CD4-positive, alpha-beta T cell treated with Interleukin-10 for 1 hour (primary cell): ENCODE measurements around the gene TFPT.

Experiments
- DNase-seq: peaks from one replicate; pipeline ENCODE4 v3.0.0-alpha.2; 2020

Gene TFPT

DNA sequence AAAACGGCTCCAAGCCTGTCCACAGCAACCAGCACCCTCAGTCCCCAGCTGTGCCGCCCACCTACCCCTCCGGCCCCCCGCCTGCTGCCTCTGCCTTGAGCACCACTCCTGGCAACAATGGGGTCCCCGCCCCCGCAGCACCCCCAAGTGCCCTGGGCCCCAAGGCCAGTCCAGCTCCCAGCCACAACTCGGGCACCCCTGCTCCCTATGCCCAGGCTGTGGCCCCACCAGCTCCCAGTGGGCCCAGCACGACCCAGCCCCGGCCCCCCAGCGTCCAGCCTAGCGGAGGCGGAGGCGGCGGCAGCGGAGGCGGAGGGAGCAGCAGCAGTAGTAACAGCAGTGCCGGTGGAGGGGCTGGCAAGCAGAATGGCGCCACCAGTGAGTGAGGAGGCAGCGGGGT is 32.7 kb upstream of the TFPT start:
- no peak for DNase-seq

- DNase-seq = no peak
Measured at GRCh38 chr19:54147676-54148075, 32.2 kb upstream of the TFPT start.

DNA sequence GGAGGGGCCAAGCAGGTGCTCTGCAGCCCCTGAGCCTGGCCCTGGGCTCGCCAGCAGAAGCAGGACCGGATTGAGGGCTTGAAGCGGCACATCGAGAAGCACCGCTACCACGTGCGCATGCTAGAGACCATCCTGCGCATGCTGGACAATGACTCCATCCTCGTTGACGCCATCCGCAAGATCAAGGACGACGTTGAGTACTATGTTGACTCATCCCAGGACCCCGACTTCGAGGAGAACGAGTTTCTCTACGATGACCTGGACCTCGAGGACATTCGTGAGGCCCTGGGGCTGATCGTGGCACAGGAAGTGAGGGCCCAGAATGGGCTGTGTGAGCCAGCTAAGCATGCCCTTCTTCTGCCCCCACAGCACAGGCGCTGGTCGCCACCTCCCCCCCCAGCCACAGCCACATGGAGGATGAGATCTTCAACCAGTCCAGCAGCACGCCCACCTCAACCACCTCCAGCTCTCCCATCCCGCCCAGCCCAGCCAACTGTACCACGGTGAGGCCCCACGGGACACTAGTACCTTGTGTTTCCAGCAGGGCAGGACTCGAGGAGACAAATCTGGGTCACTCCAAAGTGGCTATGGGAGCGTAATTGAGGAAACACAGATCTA is 30.2 kb upstream of the TFPT start:
- DNase-seq = no peak

GRCh38 chr19:54142166-54142780 is 26.8 kb upstream of the TFPT start:
- no peak for DNase-seq

DNA sequence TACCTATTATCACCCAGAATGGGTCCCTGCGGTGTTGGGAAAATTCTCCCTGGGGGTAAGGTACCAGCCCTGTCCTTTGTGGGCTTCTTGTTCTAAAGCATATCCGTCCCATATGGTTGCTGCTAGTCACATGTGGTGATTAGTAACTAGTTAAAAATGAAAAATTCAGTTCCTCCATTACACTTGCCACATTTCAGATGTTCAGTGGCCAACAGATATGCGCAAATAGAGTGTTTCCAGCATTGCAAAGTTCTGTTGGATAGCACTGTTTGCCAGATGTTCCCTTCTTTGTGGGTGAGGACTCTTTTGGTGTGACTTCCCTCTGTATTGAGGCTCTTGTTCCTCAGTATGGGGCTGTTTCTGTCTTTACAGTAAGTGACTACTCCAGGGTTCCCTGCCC is 25.9 kb upstream of the TFPT start:
- no peak for DNase-seq

DNA sequence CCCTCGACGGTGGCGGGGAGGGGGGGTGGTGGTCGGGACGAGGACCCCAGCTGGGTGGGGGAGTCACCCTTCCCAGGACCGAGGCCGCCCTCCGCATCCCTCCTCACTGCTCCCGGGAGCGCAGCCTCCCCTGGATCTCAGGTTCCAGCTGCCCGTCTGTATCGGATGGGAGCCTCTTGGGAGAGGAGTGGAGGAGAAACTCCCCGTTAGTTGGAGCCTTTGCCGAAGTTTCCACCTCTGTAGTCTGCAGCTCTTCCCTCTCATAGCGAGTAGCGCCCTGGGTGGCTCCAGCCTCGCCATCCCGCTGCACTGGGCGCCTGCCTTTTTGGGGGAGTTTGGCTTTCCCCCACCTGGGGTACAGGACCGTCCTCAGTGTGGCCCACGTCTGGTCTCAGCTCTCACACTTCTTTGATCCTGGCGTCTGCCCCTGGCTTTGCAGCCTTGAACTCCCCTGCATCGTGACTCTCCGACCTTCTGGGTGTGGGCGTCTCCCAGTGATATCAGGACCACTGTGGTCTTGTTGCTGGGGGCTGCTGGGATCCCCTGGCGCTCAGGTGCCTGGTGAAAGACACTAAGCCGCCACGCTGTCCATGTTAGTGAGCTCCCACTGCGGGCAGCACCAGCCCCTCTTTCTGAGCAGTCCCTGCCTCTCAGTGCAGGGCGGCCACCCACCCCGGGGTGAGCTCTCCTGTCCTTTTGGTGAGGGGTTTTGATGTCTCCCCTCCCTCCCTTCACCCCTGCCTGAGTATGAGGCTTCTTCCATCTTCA is 23.2 kb upstream of the TFPT start:
- DNase-seq = no peak

- DNase-seq = peak; percentile 52
Measured at GRCh38 chr19:54137699-54138488, 22.4 kb upstream of the TFPT start, which contains the start of gene CNOT3. TSS of gene CNOT3 (plus strand) at chr19:54137762. CDS start at chr19:54142979, 5,217 bp downstream.

DNA sequence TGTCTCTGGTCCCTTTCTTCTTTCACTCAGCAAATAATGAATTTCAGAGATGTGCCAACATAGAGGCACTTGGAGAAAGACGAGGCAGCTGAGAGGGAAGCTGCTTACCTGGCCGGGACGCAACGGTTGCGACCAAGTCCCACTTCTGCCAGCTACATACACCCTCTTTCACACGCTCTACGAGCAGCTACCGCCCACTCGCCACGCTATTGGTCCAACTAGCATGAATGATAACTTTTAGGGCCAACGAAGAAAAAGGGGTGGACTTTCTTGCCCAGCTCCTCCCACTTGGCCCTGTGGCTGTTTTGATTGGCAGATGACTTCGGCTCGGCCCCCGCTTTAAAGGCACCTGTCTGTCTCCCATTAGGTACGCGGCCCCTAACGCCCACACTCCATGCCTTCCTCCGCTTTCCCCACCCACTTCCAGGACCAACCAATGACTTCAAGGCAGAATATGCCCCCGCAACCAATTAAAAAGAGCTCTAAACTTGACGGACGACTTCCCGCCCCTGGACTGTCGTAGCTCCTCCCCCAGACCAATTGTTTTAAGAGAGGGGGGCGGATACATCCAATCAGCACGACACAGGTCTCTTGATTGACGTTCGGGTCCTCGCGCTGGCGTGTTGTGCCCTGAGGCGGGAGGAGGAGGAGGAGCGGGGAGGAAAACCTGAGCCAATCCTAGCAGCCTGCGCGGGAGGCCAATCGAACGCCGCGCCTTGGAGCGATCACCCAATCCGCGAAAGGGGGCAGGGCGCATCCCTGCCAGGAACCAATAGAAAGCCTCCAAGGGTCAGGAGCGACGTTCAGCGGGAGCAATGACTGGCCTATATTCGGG is 21.6 kb upstream of the TFPT start:
- DNase-seq = peak; percentile 100

DNA sequence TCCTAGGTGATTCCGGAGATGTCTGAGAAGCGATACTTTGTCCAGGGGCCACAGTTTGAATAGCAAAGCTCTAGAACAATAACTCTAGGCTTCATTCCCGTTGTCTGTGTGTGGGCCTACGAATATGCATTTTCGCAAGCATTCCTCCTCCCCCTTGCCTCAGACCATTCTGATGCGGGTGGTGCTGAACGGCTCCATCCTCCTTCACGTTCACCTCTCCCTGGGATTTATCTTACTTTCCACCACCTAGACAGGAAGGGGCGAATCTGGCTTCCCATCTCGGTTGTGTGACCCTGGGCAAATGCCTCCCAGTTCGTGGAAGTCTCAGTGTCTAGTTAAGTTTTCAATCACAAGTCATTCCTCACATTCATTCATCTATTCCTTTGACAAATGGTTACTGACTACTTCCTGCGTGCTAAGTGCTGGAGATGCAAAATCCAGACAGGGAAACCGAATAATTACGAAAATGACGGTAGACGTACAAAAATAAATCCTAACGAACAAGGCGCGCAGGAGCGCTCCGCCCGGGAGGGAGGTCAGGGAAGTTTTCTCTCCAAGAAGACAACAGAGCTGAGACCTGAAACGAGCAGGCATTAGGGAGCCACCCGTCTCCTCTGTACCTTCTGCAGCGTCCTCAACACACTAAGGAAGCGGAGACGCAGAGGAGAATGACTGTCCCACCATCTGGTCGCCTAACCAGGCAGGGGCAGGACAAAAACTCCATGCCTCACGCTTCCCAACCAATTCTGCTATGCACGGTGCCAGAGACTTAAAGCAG is 20.8 kb upstream of the TFPT start:
- DNase-seq = no peak

DNA sequence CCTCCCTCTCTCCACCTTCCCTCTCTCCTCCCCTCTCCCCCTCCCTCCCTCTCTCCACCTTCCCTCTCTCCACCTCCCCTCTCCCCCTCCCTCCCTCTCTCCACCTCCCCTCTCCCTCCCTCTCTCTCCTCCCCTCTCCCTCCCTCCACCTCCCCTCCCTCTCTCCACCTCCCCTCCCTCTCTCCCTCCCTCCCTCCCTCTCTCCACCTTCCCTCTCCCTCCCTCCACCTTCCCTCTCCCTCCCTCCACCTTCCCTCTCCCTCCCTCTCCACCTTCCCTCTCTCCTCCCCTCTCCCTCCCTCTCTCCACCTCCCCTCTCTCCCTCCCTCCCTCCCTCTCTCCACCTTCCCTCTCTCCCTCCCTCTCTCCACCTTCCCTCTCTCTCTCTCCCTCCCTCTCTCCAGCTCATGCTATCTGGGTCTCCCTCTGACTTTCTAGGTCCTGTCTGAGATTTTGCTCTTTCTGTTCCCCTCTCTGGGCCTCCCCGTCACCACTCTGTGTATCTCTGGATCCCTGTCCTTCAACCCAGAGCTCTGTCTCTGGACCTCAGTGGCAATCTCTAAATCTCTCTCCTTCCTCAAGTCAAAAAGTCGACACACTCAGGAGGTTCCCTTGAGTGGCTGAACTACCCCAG is 18.6 kb upstream of the TFPT start:
- DNase-seq = no peak

- no peak for DNase-seq
Measured at GRCh38 chr19:54133312-54133956, 18.0 kb upstream of the TFPT start.

DNA sequence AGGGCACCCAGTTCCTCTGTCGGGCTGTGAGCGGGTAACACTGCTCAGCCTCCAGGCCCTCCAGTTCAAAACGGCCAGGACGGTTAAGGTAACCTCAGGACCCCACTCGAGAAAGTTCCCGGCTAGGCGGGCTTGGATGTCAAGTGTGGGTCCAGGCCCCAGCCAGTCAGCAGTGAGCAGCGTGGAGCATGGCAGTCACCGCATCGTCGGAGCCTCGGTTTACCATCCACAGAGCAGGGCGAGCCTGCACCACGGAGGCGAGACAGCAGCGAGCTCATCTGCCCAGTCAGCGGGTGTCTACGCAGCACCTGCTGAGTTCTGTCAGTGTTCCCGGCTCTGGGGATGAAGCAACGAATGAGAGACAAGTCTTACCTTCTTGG is 14.2 kb upstream of the TFPT start:
- no peak for DNase-seq

GRCh38 chr19:54128796-54129616 is 13.5 kb upstream of the TFPT start:
- no peak for DNase-seq

GRCh38 chr19:54128441-54128725 is 12.9 kb upstream of the TFPT start:
- DNase-seq = no peak

DNA sequence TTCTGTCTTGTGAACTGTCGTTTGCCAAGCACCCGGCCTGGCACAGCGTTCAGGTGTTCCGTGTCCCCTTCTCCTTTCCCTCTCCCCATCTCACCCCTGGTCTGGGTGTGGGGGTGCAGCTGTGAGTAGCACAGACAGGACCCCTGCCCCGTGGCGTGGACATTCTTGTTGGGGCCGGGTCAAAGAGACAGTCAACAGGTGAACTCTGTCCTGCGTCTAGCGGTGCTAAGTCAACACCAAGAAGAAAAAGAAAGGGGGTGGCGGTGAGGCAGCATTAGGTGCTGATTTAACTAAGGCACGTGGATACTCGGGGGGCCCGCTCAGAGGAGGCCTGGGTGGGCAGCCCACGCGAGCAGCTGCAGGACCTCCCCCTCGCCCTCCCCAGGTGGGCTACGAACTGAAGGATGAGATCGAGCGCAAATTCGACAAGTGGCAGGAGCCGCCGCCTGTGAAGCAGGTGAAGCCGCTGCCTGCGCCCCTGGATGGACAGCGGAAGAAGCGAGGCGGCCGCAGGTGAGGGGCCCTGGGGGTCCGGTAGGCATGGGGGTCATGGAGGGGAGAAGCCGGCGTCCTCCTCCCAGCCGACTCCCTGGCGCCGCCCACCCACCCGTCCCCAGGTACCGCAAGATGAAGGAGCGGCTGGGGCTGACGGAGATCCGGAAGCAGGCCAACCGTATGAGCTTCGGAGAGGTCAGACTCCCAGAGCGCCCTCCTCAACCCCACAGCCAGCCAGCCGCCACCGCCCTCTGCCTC is 12.4 kb upstream of the TFPT start:
- DNase-seq = no peak

- no peak for DNase-seq
Measured at GRCh38 chr19:54125713-54126112, 10.3 kb upstream of the TFPT start.

DNA sequence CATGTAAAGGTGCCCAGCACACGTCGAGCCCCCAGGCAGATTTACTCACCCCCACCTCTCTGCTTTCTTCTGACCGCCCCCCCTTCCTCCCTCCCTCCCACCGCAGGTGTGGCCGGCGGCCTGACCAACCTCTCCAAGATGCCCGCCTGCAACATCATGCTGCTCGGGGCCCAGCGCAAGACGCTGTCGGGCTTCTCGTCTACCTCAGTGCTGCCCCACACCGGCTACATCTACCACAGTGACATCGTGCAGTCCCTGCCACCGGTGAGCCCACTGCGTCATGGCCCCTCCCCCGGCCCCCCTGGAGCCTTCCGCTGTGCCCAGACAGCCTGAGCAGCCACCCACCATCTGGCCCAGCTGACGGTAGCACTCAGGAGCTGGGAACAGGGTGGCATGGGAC is 8.9 kb upstream of the TFPT start:
- DNase-seq = no peak

- DNase-seq = no peak
Measured at GRCh38 chr19:54123682-54124081, 8.2 kb upstream of the TFPT start.

DNA sequence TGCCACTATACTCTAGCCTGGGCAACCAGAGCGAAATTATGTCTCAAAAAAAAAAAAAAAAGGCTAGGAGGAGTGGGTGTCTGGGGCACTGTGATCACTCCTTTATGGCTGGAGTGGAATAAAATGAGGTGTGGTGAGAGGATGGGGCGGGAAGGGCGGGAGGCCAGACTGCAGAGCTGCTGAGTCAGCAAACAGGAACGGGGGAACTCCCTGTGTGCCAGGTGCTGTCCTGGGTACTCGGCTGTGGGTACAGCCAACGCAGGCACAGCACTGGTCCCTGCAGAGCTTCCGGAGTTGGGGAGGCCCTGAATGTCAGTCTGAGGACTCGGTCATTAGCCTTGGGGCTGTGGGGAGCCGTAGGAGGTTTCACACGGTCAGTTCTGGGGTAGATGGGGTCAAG is 5.8 kb upstream of the TFPT start:
- DNase-seq = no peak
